Loucy (cell line): ENCODE results near the gene KCNK3.

Experiments used
- CTCF ChIP-seq: fragments of 200-600 bp; sonication (generic); conservative IDR thresholded peaks from 2 replicates; pipeline ENCODE4 v1.5.1; 2014; ENCODE audit warnings: mild to moderate bottlenecking, antibody characterized with exemption, low read length
- EZH2phosphoT487 ChIP-seq: fragments of 200-600 bp; IDR thresholded peaks from 2 replicates; pipeline ENCODE4 v1.6.1; 2018; ENCODE audit warnings: antibody characterized with exemption, mild to moderate bottlenecking, moderate library complexity, borderline replicate concordance

GRCh38 chr2:26691161-26691560 is 1.4 kb upstream of the KCNK3 start:
- TF ChIP-seq CTCF (no peak), EZH2phosphoT487 (no peak)
